Ovary (tissue), 3 donors: ENCODE data around the gene AFAP1.

ENCODE experiments used
- CTCF ChIP-seq, 3 donors: fragments of 450-650 bp in 2 of 3; fragments of 200-600 bp in 1 of 3; IDR thresholded peaks; one replicate each; pipeline versions ENCODE4 v1.5.1 to v1.8.0; 2016 to 2022; ENCODE audit warnings: antibody characterized with exemption in 3 of 3, mild to moderate bottlenecking in 1 of 3
- EP300 ChIP-seq: sonication (generic); formaldehyde crosslinking; IDR thresholded peaks from one replicate; pipeline ENCODE4 v1.6.1; 2017; ENCODE audit warnings: antibody characterized with exemption
- POLR2A ChIP-seq: fragments of 450-650 bp; IDR thresholded peaks from one replicate; pipeline ENCODE4 v1.6.1; 2017; ENCODE audit warnings: antibody characterized with exemption, mild to moderate bottlenecking, moderate library complexity
- donor health status: DM: no; HTN: no; CAD: no.

GRCh38 chr4:7726665-7727413, 212.8 kb downstream of the AFAP1 start:
- TF ChIP-seq CTCF (IDR thresholded peaks at IDR 0.05) (no peak), EP300 (no peak), POLR2A (no peak)
